Osteocyte (in vitro differentiated cells): ENCODE data around the gene PDGFA. TPM values are rescaled to one million over a fixed set of nuclear protein-coding genes. Genes with fewer than 3 reads are reported as not detected.

ENCODE experiments used
- DNase-seq: peaks from one replicate; pipeline ENCODE4 v3.0.0; 2021; ENCODE audit warnings: mixed read lengths; ENCODE audit not compliant: unreplicated experiment; ENCODE audit errors: extremely low spot score
- H3K27ac Mint-ChIP-seq: one replicate; pipeline ENCODE4 v1.8.0; 2021; ENCODE audit warnings: mild to moderate bottlenecking, mixed read lengths; ENCODE audit not compliant: unreplicated experiment
- H3K27me3 Mint-ChIP-seq: one replicate; pipeline ENCODE4 v1.8.0; 2021; ENCODE audit warnings: mixed read lengths; ENCODE audit not compliant: unreplicated experiment
- H3K36me3 Mint-ChIP-seq: one replicate; pipeline ENCODE4 v1.8.0; 2021; ENCODE audit warnings: mixed read lengths; ENCODE audit not compliant: unreplicated experiment
- H3K4me1 Mint-ChIP-seq: one replicate; pipeline ENCODE4 v1.8.0; 2021; ENCODE audit warnings: mixed read lengths; ENCODE audit not compliant: unreplicated experiment
- H3K4me3 Mint-ChIP-seq: one replicate; pipeline ENCODE4 v1.8.0; 2021; ENCODE audit warnings: mild to moderate bottlenecking, moderate library complexity, mixed read lengths; ENCODE audit not compliant: unreplicated experiment
- H3K9me3 Mint-ChIP-seq: one replicate; pipeline ENCODE4 v1.8.0; 2021; ENCODE audit warnings: mixed read lengths; ENCODE audit not compliant: unreplicated experiment
- CTCF ChIP-seq: fragments of 200-600 bp; sonication (generic); IDR thresholded peaks from 2 replicates; pipeline ENCODE4 v1.5.0; 2021; ENCODE audit warnings: antibody characterized with exemption, mild to moderate bottlenecking, moderate library complexity
- total RNA-seq: library from RNA; stranded (reverse); gene quantifications from 2 replicates; pipeline ENCODE4 v1.2.1, GENCODE V29; 2021

Gene PDGFA
- total RNA-seq, 1 donor from 2014 or later = 93.6 TPM

GRCh38 chr7:484356-485101, 35.1 kb downstream of the PDGFA start:
- H3K27me3 Mint-ChIP-seq = peaks cover 10% of the 10 kb centered on the region
- H3K4me3 Mint-ChIP-seq = no peak overlapping the region
- DNase-seq = no peak
- no peak for TF ChIP-seq CTCF
- peaks cover 11% of the 10 kb centered on the region for H3K9me3 Mint-ChIP-seq
- H3K4me1 Mint-ChIP-seq = peaks cover 27% of the 10 kb centered on the region
- H3K27ac Mint-ChIP-seq = no peak overlapping the region
- no peaks in the 10 kb centered on the region for H3K36me3 Mint-ChIP-seq

GRCh38 chr7:483656-484355, 35.8 kb downstream of the PDGFA start:
- no peak for DNase-seq

GRCh38 chr7:482521-483083, 37.0 kb downstream of the PDGFA start:
- DNase-seq = no peak
- Mint-ChIP-seq H3K27me3 (peaks cover 10% of the 10 kb centered on the region), H3K4me1 (peaks cover 17% of the 10 kb centered on the region), H3K9me3 (peaks cover 11% of the 10 kb centered on the region), H3K36me3 (no peaks in the 10 kb centered on the region), H3K27ac (no peak overlapping the region), H3K4me3 (no peak overlapping the region)
- TF ChIP-seq CTCF = no peak

More at GRCh38 chr7:483656-484355, 35.8 kb downstream of the PDGFA start:
- TF ChIP-seq CTCF = no peak
- Mint-ChIP-seq H3K4me3 (no peak overlapping the region), H3K36me3 (no peaks in the 10 kb centered on the region), H3K4me1 (peaks cover 22% of the 10 kb centered on the region), H3K27ac (no peak overlapping the region), H3K9me3 (peaks cover 11% of the 10 kb centered on the region), H3K27me3 (peaks cover 10% of the 10 kb centered on the region)

- no peak overlapping the region for H3K4me3 Mint-ChIP-seq
- H3K4me1 Mint-ChIP-seq = peaks cover 19% of the 10 kb centered on the region
- H3K27me3 Mint-ChIP-seq = peaks cover 10% of the 10 kb centered on the region
- DNase-seq = no peak
- no peaks in the 10 kb centered on the region for H3K36me3 Mint-ChIP-seq
- H3K27ac Mint-ChIP-seq = no peak overlapping the region
- H3K9me3 Mint-ChIP-seq = peaks cover 11% of the 10 kb centered on the region
- TF ChIP-seq CTCF = no peak
Observed at GRCh38 chr7:481219-481930, 38.3 kb downstream of the PDGFA start.
